ENCODE data around the gene TOMM20L. TPM values are rescaled to one million over a fixed set of nuclear protein-coding genes. Genes with fewer than 3 reads are reported as not detected.

Gene TOMM20L
- total and polyA plus RNA-seq, 2 of the 13 experiments (the other 11 are each of a cell fraction or from before 2014, with no cell fraction given) = 0.46 TPM; not detected in 1

DNA sequence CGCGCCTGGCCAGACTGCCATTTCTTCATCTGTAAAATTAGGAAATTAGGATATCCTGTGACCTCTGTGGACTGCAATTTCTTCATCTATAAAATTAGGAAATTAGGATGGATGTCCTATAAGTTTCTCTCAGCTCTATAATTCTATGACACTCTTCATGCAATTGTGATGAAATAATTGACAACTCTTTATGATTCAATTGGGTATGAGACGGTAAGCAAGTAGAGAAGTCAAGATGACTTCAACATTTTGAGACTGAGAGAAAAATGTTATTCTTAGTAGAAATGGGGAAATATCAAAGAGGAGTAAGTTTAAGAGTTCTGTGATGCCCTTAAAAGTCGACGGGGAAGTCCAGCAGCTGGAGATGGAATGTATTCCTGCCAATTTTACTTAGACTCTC, 43.7 kb downstream of the TOMM20L start:
- no peaks in the 10 kb centered on the region for H3K27me3 ChIP-seq (ENCODE audit: control insufficient read depth in 1 of 2, insufficient read depth in 2 of 2, low read length in 2 of 2)
- no peak for DNase-seq (ENCODE audit: low spot score)
- in situ Hi-C loops (cut with HindIII; ENCODE audit: extremely low pct_ligation_motif_present, low pct_unique_long_range_greater_than_20kb) (no loop called here), intact Hi-C loops (cut with micrococcal nuclease; ENCODE audit: unreplicated experiment) (no loop called here)
- H3K9ac ChIP-seq (ENCODE audit: insufficient read depth, low read depth, low read length) = no peak overlapping the region
- no peak overlapping the region for H3K4me2 ChIP-seq (ENCODE audit: low read depth, low read length)
- no peak overlapping the region for H2AFZ ChIP-seq (ENCODE audit: low read length)
- 96% methylated on average over 5 of the region's 5 CpGs for WGBS (ENCODE audit: low lambda C conversion rate)
- ChIA-PET CTCF (ENCODE audit: low intra/inter-chr PET ratio, low total read pairs) (no interaction called here), POLR2A (no interaction called here)
- TF ChIP-seq, protein P1, sequence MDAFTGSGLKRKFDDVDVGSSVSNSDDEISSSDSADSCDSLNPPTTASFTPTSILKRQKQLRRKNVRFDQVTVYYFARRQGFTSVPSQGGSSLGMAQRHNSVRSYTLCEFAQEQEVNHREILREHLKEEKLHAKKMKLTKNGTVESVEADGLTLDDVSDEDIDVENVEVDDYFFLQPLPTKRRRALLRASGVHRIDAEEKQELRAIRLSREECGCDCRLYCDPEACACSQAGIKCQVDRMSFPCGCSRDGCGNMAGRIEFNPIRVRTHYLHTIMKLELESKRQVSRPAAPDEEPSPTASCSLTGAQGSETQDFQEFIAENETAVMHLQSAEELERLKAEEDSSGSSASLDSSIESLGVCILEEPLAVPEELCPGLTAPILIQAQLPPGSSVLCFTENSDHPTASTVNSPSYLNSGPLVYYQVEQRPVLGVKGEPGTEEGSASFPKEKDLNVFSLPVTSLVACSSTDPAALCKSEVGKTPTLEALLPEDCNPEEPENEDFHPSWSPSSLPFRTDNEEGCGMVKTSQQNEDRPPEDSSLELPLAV (CRISPR knock-in tag; conservative IDR thresholded peaks at IDR 0.05; ENCODE audit: low read depth) = no peak
- TF ChIP-seq MTF1 (CRISPR knock-in tag; IDR thresholded peaks at IDR 0.05) (no peak), TCF12 (IDR thresholded peaks at IDR 0.05) (no peak), TCF12 (CRISPR knock-in tag; IDR thresholded peaks at IDR 0.05) (no peak), ZNF850 (CRISPR knock-in tag; conservative IDR thresholded peaks at IDR 0.05) (no peak), RFX1 (IDR thresholded peaks at IDR 0.05) (no peak), SIN3B (IDR thresholded peaks at IDR 0.05; ENCODE audit: low read length) (no peak)
- no peaks in the 10 kb centered on the region for H3K4me1 ChIP-seq (ENCODE audit: insufficient read depth, low read length)
- H4K20me1 ChIP-seq (ENCODE audit: insufficient read depth, low read length) = no peaks in the 10 kb centered on the region
- no peaks in the 10 kb centered on the region for H3K9me3 ChIP-seq (ENCODE audit: low read length)
- no peak overlapping the region for H3K27ac ChIP-seq (ENCODE audit: extremely low read length, insufficient read depth, low read length)
- no TSS peak for BruUV-seq (replicated peaks)
- H3K79me2 ChIP-seq (ENCODE audit: insufficient read depth, low read length) = no peaks in the 10 kb centered on the region
- H3K4me3 ChIP-seq (replicated peaks in 1 of 3; ENCODE audit: insufficient read depth in 1 of 3, low read depth in 2 of 3, low read length in 3 of 3) = no peak overlapping the region
- ATAC-seq = no peak
- no peak for FAIRE-seq
- H3K36me3 ChIP-seq (replicated peaks in 1 of 2; ENCODE audit: control insufficient read depth in 1 of 2, insufficient read depth in 2 of 2, low read length in 2 of 2) = peaks cover 5 to 38% of the 10 kb centered on the region in 2 experiments; a peak in 4 of 5 replicates

DNA sequence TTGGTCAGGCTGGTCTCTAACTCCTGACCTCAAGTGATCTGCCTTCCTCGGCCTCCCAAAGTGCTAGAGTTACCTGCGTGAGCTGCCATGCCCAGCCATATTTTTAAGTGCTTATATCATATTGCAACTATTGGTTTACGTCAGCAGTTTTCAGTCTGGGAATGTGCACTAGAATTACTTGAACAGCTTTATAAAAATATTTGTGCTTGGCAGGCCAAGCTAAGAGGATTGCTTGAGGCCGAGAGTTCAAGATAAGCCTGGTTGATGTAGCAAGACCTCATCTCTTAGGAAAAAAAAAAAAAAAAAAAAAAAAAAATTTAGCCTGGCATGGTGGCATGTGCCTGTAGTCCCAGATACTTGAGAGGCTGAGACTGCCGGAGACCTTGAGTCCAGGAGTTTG, 48.9 kb downstream of the TOMM20L start:
- CTCF ChIA-PET (ENCODE audit: low intra/inter-chr PET ratio, low total read pairs) = no interaction called here
- H3K36me3 ChIP-seq (replicated peaks in 1 of 2; ENCODE audit: control insufficient read depth in 1 of 2, insufficient read depth in 2 of 2, low read length in 2 of 2) = peaks cover 5 to 40% of the 10 kb centered on the region in 2 experiments; a peak in 4 of 5 replicates

More for the DNA sequence above, 48.9 kb downstream of the TOMM20L start:
- no peak overlapping the region for H3K9ac ChIP-seq (ENCODE audit: insufficient read depth, low read depth, low read length)
- no peak overlapping the region for H2AFZ ChIP-seq (ENCODE audit: low read length)
- no peak overlapping the region for H3K27ac ChIP-seq (ENCODE audit: extremely low read length, insufficient read depth, low read length)
- no peaks in the 10 kb centered on the region for H3K9me3 ChIP-seq (ENCODE audit: low read length)
- no TSS peak for BruUV-seq (replicated peaks)
- POLR2A ChIA-PET = no interaction called here
- H3K4me3 ChIP-seq (replicated peaks in 1 of 3; ENCODE audit: insufficient read depth in 1 of 3, low read depth in 2 of 3, low read length in 3 of 3) = no peak overlapping the region
- in situ Hi-C loops (cut with HindIII; ENCODE audit: extremely low pct_ligation_motif_present, low pct_unique_long_range_greater_than_20kb) (no loop called here), intact Hi-C loops (cut with micrococcal nuclease; ENCODE audit: unreplicated experiment) (no loop called here)
- DNase-seq (ENCODE audit: low spot score) (no peak), ATAC-seq (no peak), FAIRE-seq (no peak)
- H4K20me1 ChIP-seq (ENCODE audit: insufficient read depth, low read length) = no peaks in the 10 kb centered on the region
- WGBS (ENCODE audit: low lambda C conversion rate) = 100% methylated on average over 5 of the region's 5 CpGs
- H3K27me3 ChIP-seq (ENCODE audit: control insufficient read depth in 1 of 2, insufficient read depth in 2 of 2, low read length in 2 of 2) = no peaks in the 10 kb centered on the region
- TF ChIP-seq MAFK (conservative IDR thresholded peaks at IDR 0.05 in 1 of 2, IDR thresholded peaks at IDR 0.05 in 1 of 2; ENCODE audit: low read length in 2 of 2) (peak in 1 of 2 experiments; percentile 30; a peak in 1 of 4 replicates), FOXC1 (CRISPR knock-in tag; IDR thresholded peaks at IDR 0.05; ENCODE audit: borderline replicate concordance) (no peak)
- no peaks in the 10 kb centered on the region for H3K79me2 ChIP-seq (ENCODE audit: insufficient read depth, low read length)
- H3K4me1 ChIP-seq (ENCODE audit: insufficient read depth, low read length) = no peaks in the 10 kb centered on the region
- H3K4me2 ChIP-seq (ENCODE audit: low read depth, low read length) = no peak overlapping the region

Measured in HepG2 (cell line).